Measurements from ENCODE around the gene PSTPIP2.

GRCh38 chr18:45938488-45938935 is 133.5 kb downstream of the PSTPIP2 start:
- TF ChIP-seq, protein P1, sequence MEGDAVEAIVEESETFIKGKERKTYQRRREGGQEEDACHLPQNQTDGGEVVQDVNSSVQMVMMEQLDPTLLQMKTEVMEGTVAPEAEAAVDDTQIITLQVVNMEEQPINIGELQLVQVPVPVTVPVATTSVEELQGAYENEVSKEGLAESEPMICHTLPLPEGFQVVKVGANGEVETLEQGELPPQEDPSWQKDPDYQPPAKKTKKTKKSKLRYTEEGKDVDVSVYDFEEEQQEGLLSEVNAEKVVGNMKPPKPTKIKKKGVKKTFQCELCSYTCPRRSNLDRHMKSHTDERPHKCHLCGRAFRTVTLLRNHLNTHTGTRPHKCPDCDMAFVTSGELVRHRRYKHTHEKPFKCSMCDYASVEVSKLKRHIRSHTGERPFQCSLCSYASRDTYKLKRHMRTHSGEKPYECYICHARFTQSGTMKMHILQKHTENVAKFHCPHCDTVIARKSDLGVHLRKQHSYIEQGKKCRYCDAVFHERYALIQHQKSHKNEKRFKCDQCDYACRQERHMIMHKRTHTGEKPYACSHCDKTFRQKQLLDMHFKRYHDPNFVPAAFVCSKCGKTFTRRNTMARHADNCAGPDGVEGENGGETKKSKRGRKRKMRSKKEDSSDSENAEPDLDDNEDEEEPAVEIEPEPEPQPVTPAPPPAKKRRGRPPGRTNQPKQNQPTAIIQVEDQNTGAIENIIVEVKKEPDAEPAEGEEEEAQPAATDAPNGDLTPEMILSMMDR (conservative IDR thresholded peaks at IDR 0.05), result no peak
- no peak for TF ChIP-seq EZH2 (IDR thresholded peaks at IDR 0.05; ENCODE audit: low read depth)

All from PC-9 (cell line).